ENCODE measurements around the gene P2RY11.

P2RY11 gene

DNA sequence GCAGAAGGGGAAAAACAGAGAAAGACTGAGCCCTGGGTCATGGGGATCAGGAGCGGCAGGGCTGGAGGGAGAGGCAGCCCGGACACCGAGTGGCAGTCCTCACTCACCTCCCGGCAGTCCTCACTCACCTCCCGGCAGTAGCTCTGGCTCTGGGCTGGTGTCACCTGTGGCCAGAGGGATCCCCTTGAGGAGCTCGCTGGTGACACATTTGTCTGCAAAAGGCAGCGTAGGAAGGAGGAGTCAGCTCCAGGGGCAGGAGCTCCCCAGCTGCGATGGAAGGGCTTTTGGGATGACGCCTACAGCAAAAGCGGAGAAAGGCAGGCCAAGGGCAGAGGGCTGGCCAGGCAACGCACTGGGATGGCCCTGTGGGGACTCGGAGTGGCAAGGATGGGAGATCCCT lies 7.5 kb downstream of the P2RY11 start:
- no peaks in the 10 kb centered on the region for H3K36me3 ChIP-seq (ENCODE audit: low read length)
- H3K4me2 ChIP-seq (ENCODE audit: low read depth, low read length, poor library complexity, severe bottlenecking), result peak overlapping the region; percentile 84
- no peaks in the 10 kb centered on the region for H3K27me3 ChIP-seq (ENCODE audit: low read length)
- H3K4me3 ChIP-seq (ENCODE audit: insufficient read depth, low read length, poor library complexity, severe bottlenecking), result peak overlapping the region; percentile 92
- TF ChIP-seq, protein P1, sequence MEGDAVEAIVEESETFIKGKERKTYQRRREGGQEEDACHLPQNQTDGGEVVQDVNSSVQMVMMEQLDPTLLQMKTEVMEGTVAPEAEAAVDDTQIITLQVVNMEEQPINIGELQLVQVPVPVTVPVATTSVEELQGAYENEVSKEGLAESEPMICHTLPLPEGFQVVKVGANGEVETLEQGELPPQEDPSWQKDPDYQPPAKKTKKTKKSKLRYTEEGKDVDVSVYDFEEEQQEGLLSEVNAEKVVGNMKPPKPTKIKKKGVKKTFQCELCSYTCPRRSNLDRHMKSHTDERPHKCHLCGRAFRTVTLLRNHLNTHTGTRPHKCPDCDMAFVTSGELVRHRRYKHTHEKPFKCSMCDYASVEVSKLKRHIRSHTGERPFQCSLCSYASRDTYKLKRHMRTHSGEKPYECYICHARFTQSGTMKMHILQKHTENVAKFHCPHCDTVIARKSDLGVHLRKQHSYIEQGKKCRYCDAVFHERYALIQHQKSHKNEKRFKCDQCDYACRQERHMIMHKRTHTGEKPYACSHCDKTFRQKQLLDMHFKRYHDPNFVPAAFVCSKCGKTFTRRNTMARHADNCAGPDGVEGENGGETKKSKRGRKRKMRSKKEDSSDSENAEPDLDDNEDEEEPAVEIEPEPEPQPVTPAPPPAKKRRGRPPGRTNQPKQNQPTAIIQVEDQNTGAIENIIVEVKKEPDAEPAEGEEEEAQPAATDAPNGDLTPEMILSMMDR (IDR thresholded peaks at IDR 0.05; ENCODE audit: insufficient read depth, low read length, poor library complexity, severe bottlenecking), result no peak
- TF ChIP-seq EZH2phosphoT487 (conservative IDR thresholded peaks at IDR 0.05; ENCODE audit: low read length), result no peak
- H3F3A ChIP-seq (ENCODE audit: insufficient read depth), result peaks cover 26% of the 10 kb centered on the region
- peaks cover 13% of the 10 kb centered on the region for H3K79me2 ChIP-seq (ENCODE audit: insufficient read depth, low read length)
- peak overlapping the region; percentile 84 for H3K9ac ChIP-seq (ENCODE audit: low read length)
- H3K9me2 ChIP-seq (replicated peaks; ENCODE audit: insufficient read depth, low read length), result no peaks in the 10 kb centered on the region
- H3K9me3 ChIP-seq (ENCODE audit: insufficient read depth, low read length), result no peaks in the 10 kb centered on the region
- no peaks in the 10 kb centered on the region for H4K20me1 ChIP-seq (ENCODE audit: low read depth, low read length)
- H3K27ac ChIP-seq (ENCODE audit: low read depth, low read length), result no peak overlapping the region
- no peak overlapping the region for H2AFZ ChIP-seq (ENCODE audit: low read depth, low read length, severe bottlenecking)

DNA sequence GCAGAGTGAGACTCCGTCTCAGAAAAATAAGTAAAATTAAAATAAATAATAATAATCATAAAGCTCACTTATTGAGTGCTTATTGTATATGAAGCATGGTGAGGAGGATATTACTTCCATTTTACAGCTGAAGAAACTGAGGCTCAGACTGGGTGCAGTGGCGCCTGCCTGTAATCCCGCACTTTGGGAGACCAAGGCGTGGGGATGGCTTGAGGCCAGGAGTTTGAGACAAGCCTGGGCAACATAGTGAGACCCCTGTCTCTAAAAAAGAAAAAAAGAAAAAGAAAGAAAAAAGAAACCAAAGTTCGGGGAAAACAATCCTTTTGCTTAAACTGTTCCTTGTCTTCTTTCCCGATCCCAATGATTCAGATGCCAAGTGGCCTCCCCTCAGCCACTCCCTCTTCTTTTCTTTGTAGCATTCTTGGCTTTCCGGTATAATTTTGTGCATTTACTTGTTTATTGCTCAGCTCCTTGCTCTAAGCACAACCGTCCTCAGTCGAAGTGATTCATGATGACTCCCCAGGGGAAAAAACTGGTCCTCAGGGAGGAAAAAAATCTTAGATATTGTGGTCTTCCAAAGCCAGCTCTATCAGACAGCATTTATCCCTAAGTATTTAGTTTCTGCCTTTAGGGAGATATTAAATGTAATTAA lies 9.2 kb downstream of the P2RY11 start:
- Histone ChIP-seq H3K27me3 (ENCODE audit: low read length) (no peaks in the 10 kb centered on the region), H3K9ac (ENCODE audit: low read length) (no peak overlapping the region), H2AFZ (ENCODE audit: low read depth, low read length, severe bottlenecking) (no peak overlapping the region), H4K20me1 (ENCODE audit: low read depth, low read length) (no peaks in the 10 kb centered on the region), H3K9me3 (ENCODE audit: insufficient read depth, low read length) (no peaks in the 10 kb centered on the region), H3K27ac (ENCODE audit: low read depth, low read length) (no peak overlapping the region), H3F3A (ENCODE audit: insufficient read depth) (peaks cover 29% of the 10 kb centered on the region), H3K4me2 (ENCODE audit: low read depth, low read length, poor library complexity, severe bottlenecking) (no peak overlapping the region), H3K4me3 (ENCODE audit: insufficient read depth, low read length, poor library complexity, severe bottlenecking) (no peak overlapping the region), H3K36me3 (ENCODE audit: low read length) (no peaks in the 10 kb centered on the region), H3K9me2 (replicated peaks; ENCODE audit: insufficient read depth, low read length) (no peaks in the 10 kb centered on the region), H3K79me2 (ENCODE audit: insufficient read depth, low read length) (peaks cover 13% of the 10 kb centered on the region)
- TF ChIP-seq, protein P1 (IDR thresholded peaks at IDR 0.05; ENCODE audit: insufficient read depth, low read length, poor library complexity, severe bottlenecking), result no peak
- TF ChIP-seq EZH2phosphoT487 (conservative IDR thresholded peaks at IDR 0.05; ENCODE audit: low read length), result no peak

GRCh38 chr19:10122045-10122444 lies 10.6 kb downstream of the P2RY11 start:
- H3K9ac ChIP-seq (ENCODE audit: low read length), result no peak overlapping the region
- H3K27ac ChIP-seq (ENCODE audit: low read depth, low read length), result no peak overlapping the region
- no peak overlapping the region for H3K4me3 ChIP-seq (ENCODE audit: insufficient read depth, low read length, poor library complexity, severe bottlenecking)
- H3K9me2 ChIP-seq (replicated peaks; ENCODE audit: insufficient read depth, low read length), result no peaks in the 10 kb centered on the region
- H3K9me3 ChIP-seq (ENCODE audit: insufficient read depth, low read length), result no peaks in the 10 kb centered on the region
- H3K79me2 ChIP-seq (ENCODE audit: insufficient read depth, low read length), result peaks cover 13% of the 10 kb centered on the region
- H3K36me3 ChIP-seq (ENCODE audit: low read length), result peaks cover 7% of the 10 kb centered on the region; the same call in 1 of the 2 replicates
- no peaks in the 10 kb centered on the region for H4K20me1 ChIP-seq (ENCODE audit: low read depth, low read length)
- H3K27me3 ChIP-seq (ENCODE audit: low read length), result no peaks in the 10 kb centered on the region
- H3F3A ChIP-seq (ENCODE audit: insufficient read depth), result peaks cover 36% of the 10 kb centered on the region
- H2AFZ ChIP-seq (ENCODE audit: low read depth, low read length, severe bottlenecking), result no peak overlapping the region
- no peak overlapping the region for H3K4me2 ChIP-seq (ENCODE audit: low read depth, low read length, poor library complexity, severe bottlenecking)
- TF ChIP-seq EZH2phosphoT487 (conservative IDR thresholded peaks at IDR 0.05; ENCODE audit: low read length), result no peak
- TF ChIP-seq, protein P1 (IDR thresholded peaks at IDR 0.05; ENCODE audit: insufficient read depth, low read length, poor library complexity, severe bottlenecking), result no peak
